Liver (tissue), 9 donors: Measurements from ENCODE around the gene B3GNT4. TPM values are rescaled to one million over a fixed set of nuclear protein-coding genes. Genes with fewer than 3 reads are reported as not detected.
A peak's percentile ranks its signal among the peaks of the same experiment; 100 is the strongest.
"Not testable (repeated sequence)": the region's sequence is repeated elsewhere in the genome, so short reads cannot be mapped to it uniquely, and the experiment has no call there.

Experiments
- DNase-seq: peaks from one replicate; pipeline ENCODE4 v3.0.0-alpha.2; 2017; ENCODE audit warnings: low spot score
- H3K27ac ChIP-seq, 2 donors: one replicate each; pipeline ENCODE4 v1.7.0; 2013; ENCODE audit warnings: inconsistent platforms in 2 of 2, low read length in 2 of 2, control low read depth in 1 of 2, low read depth in 1 of 2, mild to moderate bottlenecking in 1 of 2
- H3K27me3 ChIP-seq, 4 donors: one replicate each; pipeline versions ENCODE4 v1.6.1 to v1.7.0; 2013; ENCODE audit warnings: low read length in 3 of 4, inconsistent platforms in 1 of 4, mild to moderate bottlenecking in 1 of 4, moderate library complexity in 1 of 4; ENCODE audit not compliant: control insufficient read depth in 4 of 4, insufficient read depth in 4 of 4
- H3K36me3 ChIP-seq, 4 donors: one replicate each; pipeline versions ENCODE4 v1.6.1 to v1.7.0; 2013; ENCODE audit warnings: low read length in 3 of 4, mild to moderate bottlenecking in 3 of 4, low read depth in 1 of 4, moderate library complexity in 1 of 4; ENCODE audit not compliant: control insufficient read depth in 4 of 4, insufficient read depth in 3 of 4
- H3K4me1 ChIP-seq, 4 donors: one replicate each; pipeline versions ENCODE4 v1.6.1 to v1.7.0; 2013; ENCODE audit warnings: low read length in 3 of 4, mild to moderate bottlenecking in 3 of 4, moderate library complexity in 1 of 4; ENCODE audit not compliant: control insufficient read depth in 4 of 4, insufficient read depth in 4 of 4
- H3K4me3 ChIP-seq, 3 donors: one replicate each; pipeline versions ENCODE4 v1.6.1 to v1.7.0; 2013; ENCODE audit warnings: low read length in 3 of 3, control low read depth in 1 of 3, low read depth in 1 of 3, mild to moderate bottlenecking in 1 of 3
- H3K9ac ChIP-seq, 2 donors: one replicate each; pipeline ENCODE4 v1.7.0; 2013; ENCODE audit warnings: low read length in 2 of 2, mild to moderate bottlenecking in 2 of 2, moderate library complexity in 2 of 2, control low read depth in 1 of 2, low read depth in 1 of 2
- H3K9me3 ChIP-seq, 4 donors: one replicate each; pipeline versions ENCODE4 v1.6.1 to v1.7.0; 2013; ENCODE audit warnings: low read length in 3 of 4; ENCODE audit not compliant: control insufficient read depth in 4 of 4
- ATF3 ChIP-seq: IDR thresholded peaks from 2 replicates; pipeline ENCODE4 v1.6.1; 2016; ENCODE audit warnings: antibody characterized with exemption
- CTCF ChIP-seq: fragments of 150-350 bp; IDR thresholded peaks from 2 replicates; pipeline ENCODE4 v1.5.1; 2017; ENCODE audit warnings: improper control_type of control experiment, low read depth, low read length; ENCODE audit not compliant: missing input control
- EGR1 ChIP-seq, 2 donors: IDR thresholded peaks; 2 replicates each; pipeline ENCODE4 v1.6.1; 2016 to 2018; ENCODE audit warnings: antibody characterized with exemption in 2 of 2, low read depth in 2 of 2
- FOXA1 ChIP-seq: IDR thresholded peaks from 2 replicates; pipeline ENCODE4 v1.6.1; 2016; ENCODE audit warnings: antibody characterized with exemption
- FOXA2 ChIP-seq: IDR thresholded peaks from 2 replicates; pipeline ENCODE4 v1.6.1; 2016; ENCODE audit warnings: antibody characterized with exemption
- GABPA ChIP-seq, 2 donors: IDR thresholded peaks in 1 of 2; conservative IDR thresholded peaks in 1 of 2; 2 replicates each; pipeline ENCODE4 v1.6.1; 2016; ENCODE audit warnings: antibody characterized with exemption in 2 of 2, mild to moderate bottlenecking in 1 of 2, moderate library complexity in 1 of 2
- HNF4A ChIP-seq, 2 donors: conservative IDR thresholded peaks; 2 replicates each; pipeline ENCODE4 v1.6.1; 2016; ENCODE audit warnings: antibody characterized with exemption in 2 of 2, mild to moderate bottlenecking in 2 of 2
- NR2F2 ChIP-seq: IDR thresholded peaks from 2 replicates; pipeline ENCODE4 v1.6.1; 2016; ENCODE audit warnings: antibody characterized with exemption
- RAD21 ChIP-seq, 2 donors: IDR thresholded peaks; 2 replicates each; pipeline ENCODE4 v1.6.1; 2016; ENCODE audit warnings: antibody characterized with exemption in 2 of 2, mild to moderate bottlenecking in 2 of 2
- SP1 ChIP-seq: IDR thresholded peaks from 2 replicates; pipeline ENCODE4 v1.6.1; 2018; ENCODE audit warnings: antibody characterized with exemption, mild to moderate bottlenecking
- TAF1 ChIP-seq: conservative IDR thresholded peaks from 2 replicates; pipeline ENCODE4 v1.6.1; 2016; ENCODE audit warnings: antibody characterized with exemption, mild to moderate bottlenecking
- YY1 ChIP-seq: IDR thresholded peaks from 2 replicates; pipeline ENCODE4 v1.6.1; 2016; ENCODE audit warnings: antibody characterized with exemption, mild to moderate bottlenecking
- ZBTB33 ChIP-seq: IDR thresholded peaks from 2 replicates; pipeline ENCODE4 v1.6.1; 2016; ENCODE audit warnings: antibody characterized with exemption
- WGBS: extraction: QIAGEN DNeasy Blood & Tissue Kit; methylation state at CpG from one replicate; pipeline ENCODE4 v1.1.7; 2013; 5-methylcytosine and 5-hydroxymethylcytosine counted together
- polyA plus RNA-seq, 2 donors: library from polyadenylated mRNA; stranded (reverse) in 1 of 2; unstranded in 1 of 2; fragments of 200-250 nt in 1 of 2; fragments of >200 nt in 1 of 2; fragmentation: Nextera tagmentation in 1 of 2; extraction: Ambion mirVana in 1 of 2; gene quantifications; one replicate each; pipeline versions ENCODE4 v1.2.1 to v1.2.3, GENCODE V29; 2013 to 2015
- total RNA-seq, 2 donors: library from RNA; depleted of rRNA; stranded (reverse); fragments of >200 nt; gene quantifications; one replicate each; pipeline ENCODE4 v1.2.3, GENCODE V29; 2014
- donor health status: healthy.
- donor health status: healthy.
- donor health status: healthy.
- donor health status: healthy.
- donor health status: healthy.

The B3GNT4 gene
- total and polyA plus RNA-seq, 4 donors = 0.14 to 0.43 TPM; not detected in 2

GRCh38 chr12:122174155-122174845, 29.2 kb upstream of the B3GNT4 start, which contains the start of gene IL31:
TSS of gene IL31 (minus strand) at chr12:122174221. CDS start at chr12:122174172, 49 bp downstream.
- Histone ChIP-seq H3K27ac (no peak within 1 kb of the TSS), H3K4me3 (no peak within 1 kb of the TSS), H3K4me1 (peaks cover 0 to 9% (median 8%) of the 10 kb centered on the region in 4 donors), H3K9ac (no peak within 1 kb of the TSS), H3K27me3 (no peaks in the 10 kb centered on the region), H3K9me3 (no peaks in the 10 kb centered on the region), H3K36me3 (no peaks in the 10 kb centered on the region)
- no peak for DNase-seq
- no peak for TF ChIP-seq TAF1
- no peak for TF ChIP-seq GABPA (IDR thresholded peaks at IDR 0.05 in 1 of 2, conservative IDR thresholded peaks at IDR 0.05 in 1 of 2)
- no peak for TF ChIP-seq ZBTB33
- TF ChIP-seq YY1 = no peak
- no peak for TF ChIP-seq RAD21 (IDR thresholded peaks at IDR 0.05)
- TF ChIP-seq HNF4A (conservative IDR thresholded peaks at IDR 0.05) = no peak
- no peak for TF ChIP-seq FOXA2
- TF ChIP-seq FOXA1 = no peak
- no peak for TF ChIP-seq EGR1 (IDR thresholded peaks at IDR 0.05; ENCODE audit: low read depth in 2 of 2)
- TF ChIP-seq SP1 = no peak
- 93% methylated on average over 17 of the region's 17 CpGs for WGBS

- H3K36me3 ChIP-seq, H3K27ac ChIP-seq, H3K9ac ChIP-seq, DNase-seq, H3K9me3 ChIP-seq, H3K4me1 ChIP-seq, H3K27me3 ChIP-seq, H3K4me3 ChIP-seq: not testable (repeated sequence)
- WGBS = 93% methylated on average over 4 of the region's 4 CpGs
Observed at GRCh38 chr12:122176473-122176872, 27.0 kb upstream of the B3GNT4 start.

- DNase-seq = no peak
- Histone ChIP-seq H3K27ac (no peak within 1 kb of the TSS), H3K4me3 (peak within 1 kb of the TSS in 2 of 3 donors; percentile 30 to 53), H3K27me3 (no peaks in the 10 kb centered on the region), H3K4me1 (peaks cover 5 to 17% (median 12%) of the 10 kb centered on the region in 4 donors), H3K9ac (no peak within 1 kb of the TSS), H3K36me3 (no peaks in the 10 kb centered on the region), H3K9me3 (no peaks in the 10 kb centered on the region)
- 16% methylated on average over 63 of the region's 63 CpGs for WGBS
- no peak for TF ChIP-seq SP1
- TF ChIP-seq FOXA2 = no peak
- TF ChIP-seq ZBTB33 = no peak
- TF ChIP-seq CTCF = no peak
- no peak for TF ChIP-seq EGR1 (IDR thresholded peaks at IDR 0.05; ENCODE audit: low read depth in 2 of 2)
- TF ChIP-seq TAF1 = no peak
- no peak for TF ChIP-seq RAD21 (IDR thresholded peaks at IDR 0.05)
- no peak for TF ChIP-seq GABPA (IDR thresholded peaks at IDR 0.05 in 1 of 2, conservative IDR thresholded peaks at IDR 0.05 in 1 of 2)
- TF ChIP-seq NR2F2 = no peak
- no peak for TF ChIP-seq ATF3
Observed at GRCh38 chr12:122182887-122183587, 20.5 kb upstream of the B3GNT4 start, which contains the start of gene LRRC43. TSS of gene LRRC43 (plus strand) at chr12:122183123. CDS start at chr12:122183145, 22 bp downstream.
